ENCODE results near the gene SEZ6. TPM values are rescaled to one million over a fixed set of nuclear protein-coding genes. Genes with fewer than 3 reads are reported as not detected.

Gene SEZ6
- total and polyA plus RNA-seq, 2 of the 4 experiments (the other 2 are of a cell fraction): not detected

DNA sequence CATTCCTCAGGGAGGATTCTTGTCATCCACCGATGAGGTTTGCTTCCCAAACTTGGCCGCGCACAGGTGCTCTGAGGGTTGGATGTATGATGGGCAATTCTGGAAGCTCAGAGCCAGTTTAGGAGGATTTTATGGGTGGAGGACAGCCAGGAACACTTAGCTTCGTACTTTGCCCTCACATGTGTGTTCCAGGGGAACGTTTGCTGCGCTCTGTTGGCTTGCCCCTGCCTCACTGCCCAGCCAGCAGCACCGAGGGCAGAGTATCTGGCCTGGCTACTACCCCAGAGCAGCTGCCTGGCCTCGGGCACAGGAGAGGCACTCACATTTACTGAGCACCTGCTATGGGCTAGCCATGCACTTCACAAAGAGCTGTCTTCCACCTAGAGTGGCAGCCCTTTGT, 14.1 kb downstream of the SEZ6 start:
- H4K20me1 ChIP-seq (ENCODE audit: insufficient read depth, low read length): no peaks in the 10 kb centered on the region; the same call in 1 of the 2 replicates
- peaks cover 42% of the 10 kb centered on the region for H3K27me3 ChIP-seq (ENCODE audit: control insufficient read depth, insufficient read depth, low read length)
- 0 out of 2 replicates have a peak, but pooled peaks cover 5% of the 10 kb centered on the region for H3K9me1 ChIP-seq (ENCODE audit: insufficient read depth, low read length)
- no peak overlapping the region for H2BK15ac ChIP-seq (ENCODE audit: low read depth, low read length)
- no peaks in the 10 kb centered on the region for H3K79me1 ChIP-seq (ENCODE audit: low read depth in 1 of 2, low read length in 2 of 2)
- no TSS peak for BruUV-seq (replicated peaks)
- H3K14ac ChIP-seq (replicated peaks; ENCODE audit: low read depth, low read length): no peak overlapping the region
- no peak overlapping the region for H4K91ac ChIP-seq (ENCODE audit: insufficient read depth, low read depth, low read length)
- H4K5ac ChIP-seq (ENCODE audit: low read depth, low read length): no peak overlapping the region
- dilution Hi-C loops (cut with HindIII; ENCODE audit: low sequenced_read_pairs, unreplicated experiment): no loop called here
- intact Hi-C loops (cut with micrococcal nuclease): no loop called here
- no peaks in the 10 kb centered on the region for H3K36me3 ChIP-seq (ENCODE audit: control insufficient read depth, insufficient read depth, low read length)
- H2BK20ac ChIP-seq (ENCODE audit: low read depth, low read length): no peak overlapping the region
- CTCF ChIA-PET: no interaction called here
- ATAC-seq (ENCODE audit: low read depth) (no peak), DNase-seq (no peak)
- in situ Hi-C loops (cut with MboI; ENCODE audit: low sequenced_read_pairs): no loop called here
- TF ChIP-seq MXI1 (IDR thresholded peaks at IDR 0.05; ENCODE audit: borderline replicate concordance, low read depth, low read length) (no peak), FOS (IDR thresholded peaks at IDR 0.05; ENCODE audit: low read depth, low read length) (no peak), BHLHE40 (IDR thresholded peaks at IDR 0.05; ENCODE audit: low read depth, low read length) (no peak), CEBPB (IDR thresholded peaks at IDR 0.05; ENCODE audit: low read depth, low read length) (no peak), RAD21 (IDR thresholded peaks at IDR 0.05; ENCODE audit: low read length) (no peak), NFE2L2 (IDR thresholded peaks at IDR 0.05; ENCODE audit: low read depth, low read length) (no peak), POLR2A (IDR thresholded peaks at IDR 0.05; ENCODE audit: low read depth, low read length) (no peak), MAFK (IDR thresholded peaks at IDR 0.05; ENCODE audit: low read depth, low read length) (no peak), MAZ (IDR thresholded peaks at IDR 0.05; ENCODE audit: borderline replicate concordance, low read depth, low read length) (no peak)
- TF ChIP-seq, protein P1, sequence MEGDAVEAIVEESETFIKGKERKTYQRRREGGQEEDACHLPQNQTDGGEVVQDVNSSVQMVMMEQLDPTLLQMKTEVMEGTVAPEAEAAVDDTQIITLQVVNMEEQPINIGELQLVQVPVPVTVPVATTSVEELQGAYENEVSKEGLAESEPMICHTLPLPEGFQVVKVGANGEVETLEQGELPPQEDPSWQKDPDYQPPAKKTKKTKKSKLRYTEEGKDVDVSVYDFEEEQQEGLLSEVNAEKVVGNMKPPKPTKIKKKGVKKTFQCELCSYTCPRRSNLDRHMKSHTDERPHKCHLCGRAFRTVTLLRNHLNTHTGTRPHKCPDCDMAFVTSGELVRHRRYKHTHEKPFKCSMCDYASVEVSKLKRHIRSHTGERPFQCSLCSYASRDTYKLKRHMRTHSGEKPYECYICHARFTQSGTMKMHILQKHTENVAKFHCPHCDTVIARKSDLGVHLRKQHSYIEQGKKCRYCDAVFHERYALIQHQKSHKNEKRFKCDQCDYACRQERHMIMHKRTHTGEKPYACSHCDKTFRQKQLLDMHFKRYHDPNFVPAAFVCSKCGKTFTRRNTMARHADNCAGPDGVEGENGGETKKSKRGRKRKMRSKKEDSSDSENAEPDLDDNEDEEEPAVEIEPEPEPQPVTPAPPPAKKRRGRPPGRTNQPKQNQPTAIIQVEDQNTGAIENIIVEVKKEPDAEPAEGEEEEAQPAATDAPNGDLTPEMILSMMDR (conservative IDR thresholded peaks at IDR 0.05; ENCODE audit: low read depth, low read length): no peak
- TF ChIP-seq, protein P2, sequence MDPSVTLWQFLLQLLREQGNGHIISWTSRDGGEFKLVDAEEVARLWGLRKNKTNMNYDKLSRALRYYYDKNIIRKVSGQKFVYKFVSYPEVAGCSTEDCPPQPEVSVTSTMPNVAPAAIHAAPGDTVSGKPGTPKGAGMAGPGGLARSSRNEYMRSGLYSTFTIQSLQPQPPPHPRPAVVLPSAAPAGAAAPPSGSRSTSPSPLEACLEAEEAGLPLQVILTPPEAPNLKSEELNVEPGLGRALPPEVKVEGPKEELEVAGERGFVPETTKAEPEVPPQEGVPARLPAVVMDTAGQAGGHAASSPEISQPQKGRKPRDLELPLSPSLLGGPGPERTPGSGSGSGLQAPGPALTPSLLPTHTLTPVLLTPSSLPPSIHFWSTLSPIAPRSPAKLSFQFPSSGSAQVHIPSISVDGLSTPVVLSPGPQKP (IDR thresholded peaks at IDR 0.05; ENCODE audit: borderline replicate concordance, low read depth, low read length): no peak
- H3K56ac ChIP-seq (ENCODE audit: extremely low read depth, insufficient read depth, low read length): no peak overlapping the region
- no peaks in the 10 kb centered on the region for H3K9me3 ChIP-seq (ENCODE audit: control insufficient read depth, insufficient read depth, low read length)
- H3K18ac ChIP-seq (ENCODE audit: low read depth, low read length): no peak overlapping the region
- H2AFZ ChIP-seq (replicated peaks; ENCODE audit: low read length, poor library complexity): no peak overlapping the region
- no peak overlapping the region for H2BK5ac ChIP-seq (ENCODE audit: low read depth, low read length, poor library complexity, severe bottlenecking)
- no peak overlapping the region for H3K23ac ChIP-seq (ENCODE audit: low read depth, low read length)
- no peak overlapping the region for H3K4me3 ChIP-seq (ENCODE audit: insufficient read depth, low read depth, low read length)
- H2BK120ac ChIP-seq (ENCODE audit: low read depth, low read length): no peak overlapping the region
- H4K8ac ChIP-seq (ENCODE audit: low read depth in 2 of 2, low read length in 2 of 2): no peak overlapping the region
- POLR2A ChIA-PET (ENCODE audit: unreplicated experiment): no interaction called here
- H2AK5ac ChIP-seq (ENCODE audit: low read depth, low read length): no peak overlapping the region
- no peak overlapping the region for H3K27ac ChIP-seq (ENCODE audit: insufficient read depth, low read length)
- H3K4ac ChIP-seq (ENCODE audit: low read depth, low read length): no peak overlapping the region
- no peak overlapping the region for H3K9ac ChIP-seq (ENCODE audit: low read depth, low read length)
- WGBS, 2 experiments (ENCODE audit: extremely low coverage in 2 of 2, insufficient read length in 1 of 2): 53% methylated on average over 6 of the region's 8 CpGs; no CpG with 5 or more reads in 1 of the 2 experiments
- no peaks in the 10 kb centered on the region for H3K4me1 ChIP-seq (ENCODE audit: control insufficient read depth, insufficient read depth, low read length)
- H3K4me2 ChIP-seq (ENCODE audit: low read depth, low read length): no peak overlapping the region
- H2AK9ac ChIP-seq (replicated peaks; ENCODE audit: low read depth, low read length, poor library complexity): no peak overlapping the region
